PC-3 (cell line): Measurements from ENCODE around the gene USP30.

Experiments used
- CTCF ChIP-seq: fragments of 300-600 bp; sonication (generic); conservative IDR thresholded peaks from 2 replicates; pipeline ENCODE4 v1.5.1; 2017; ENCODE audit warnings: antibody characterized with exemption, low read depth, mild to moderate bottlenecking, low read length
- EZH2 ChIP-seq: fragments of 300-600 bp; sonication (generic); IDR thresholded peaks from one replicate; pipeline ENCODE4 v1.6.1; 2017; ENCODE audit warnings: antibody characterized with exemption, mild to moderate bottlenecking, low read length; ENCODE audit not compliant: unreplicated experiment
- EZH2phosphoT487 ChIP-seq: fragments of 300-600 bp; sonication (generic); IDR thresholded peaks from 2 replicates; pipeline ENCODE4 v1.6.1; 2018; ENCODE audit warnings: mild to moderate bottlenecking, antibody characterized with exemption, low read length, borderline replicate concordance

- TF ChIP-seq CTCF, result no peak
- no peak for TF ChIP-seq EZH2
- no peak for TF ChIP-seq EZH2phosphoT487
These were observed 74.4 kb downstream of the USP30 start for GRCh38 chr12:109126784-109127183.
